Activated B cell treated with CpG ODN at 0.5 μM for 24 hours (primary cell): Measurements from ENCODE around the gene ITPA. TPM values are rescaled to one million over a fixed set of nuclear protein-coding genes. Genes with fewer than 3 reads are reported as not detected.

ENCODE experiments used
- ATAC-seq: fragments of 200-7000 bp; cut with Tn5 transposase; one replicate; pipeline ENCODE4 v1.10.0; 2021; ENCODE audit warnings: low read depth, mild to moderate bottlenecking, moderate library complexity
- CTCF ChIA-PET: fragments of 350-600 bp; sonication (Branson Sonifier 250); formaldehyde crosslinking; loops from one replicate; lab custom pipeline; 2021; ENCODE audit warnings: antibody characterized with exemption; lab: Charles Lee
- POLR2A ChIA-PET: fragments of 350-600 bp; sonication (Branson Sonifier 250); formaldehyde crosslinking; loops from one replicate; lab custom pipeline; 2021; ENCODE audit warnings: antibody characterized with exemption; lab: Charles Lee
- DNase-seq: peaks from one replicate; pipeline ENCODE4 v3.0.0; 2022
- H3K27ac Mint-ChIP-seq: one replicate; pipeline ENCODE4 v1.8.0; 2020; ENCODE audit warnings: mixed read lengths
- H3K27me3 Mint-ChIP-seq: one replicate; pipeline ENCODE4 v1.8.0; 2021; ENCODE audit warnings: mixed read lengths
- H3K36me3 Mint-ChIP-seq: one replicate; pipeline ENCODE4 v1.8.0; 2021; ENCODE audit warnings: low read depth, mixed read lengths
- H3K4me1 Mint-ChIP-seq: one replicate; pipeline ENCODE4 v1.8.0; 2021; ENCODE audit warnings: mixed read lengths
- H3K4me3 Mint-ChIP-seq: one replicate; pipeline ENCODE4 v1.8.0; 2020; ENCODE audit warnings: mild to moderate bottlenecking, mixed read lengths
- H3K9me3 Mint-ChIP-seq: one replicate; pipeline ENCODE4 v1.8.0; 2020; ENCODE audit warnings: mixed read lengths
- CTCF ChIP-seq: fragments of 200-600 bp; IDR thresholded peaks from one replicate; pipeline ENCODE4 v1.8.0; 2022; ENCODE audit warnings: antibody characterized with exemption, mild to moderate bottlenecking
- intact Hi-C: fragments of 100-400 bp; cut with micrococcal nuclease; formaldehyde crosslinking; loops from one replicate; pipeline ENCODE4 v1.15.1; 2024
- total RNA-seq: library from RNA; stranded (reverse); gene quantifications from 2 replicates; pipeline ENCODE4 v1.2.3, GENCODE V29; 2022

Gene ITPA
- total RNA-seq, 1 donor from 2014 or later: 84.8 TPM

DNA sequence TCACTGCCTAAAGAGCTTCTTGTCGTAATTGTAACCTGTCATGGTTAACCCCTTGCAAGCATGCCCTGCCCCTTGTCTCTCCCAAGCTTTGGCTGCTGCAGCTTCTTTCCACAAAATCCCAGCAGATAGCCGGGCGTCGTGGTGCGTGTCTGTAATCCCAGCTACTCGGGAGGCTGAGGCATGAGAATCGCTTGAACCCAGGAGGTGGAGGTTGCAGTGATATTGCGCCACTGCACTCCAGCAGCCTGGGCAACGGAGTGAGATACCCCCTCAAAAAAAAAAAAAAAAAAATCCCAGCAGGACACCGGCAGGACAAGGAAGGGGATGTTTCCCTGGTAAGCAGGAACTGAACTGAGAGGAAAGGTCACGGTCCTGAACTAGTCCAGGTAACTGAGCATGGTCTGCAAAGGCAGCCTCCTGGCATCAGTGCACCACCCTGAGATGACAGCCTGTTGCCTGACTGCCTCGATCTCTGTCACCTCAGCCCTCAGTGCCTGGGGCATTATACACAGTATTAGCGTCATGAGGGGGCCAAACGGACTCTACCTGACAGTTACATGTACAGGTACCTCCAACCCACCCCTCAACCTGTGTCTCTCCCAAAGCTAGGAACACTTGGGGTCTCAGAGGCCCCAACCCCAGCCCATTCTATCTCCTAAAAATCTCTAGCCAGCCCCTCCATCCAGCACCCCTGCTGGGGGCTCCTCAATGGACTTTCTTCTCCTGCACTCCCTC, 37.7 kb upstream of the ITPA start:
- CTCF ChIA-PET: no interaction called here
- H3K4me3 Mint-ChIP-seq: peak overlapping the region; percentile 82

GRCh38 chr20:3172126-3172932, 37.0 kb upstream of the ITPA start:
- POLR2A ChIA-PET: interaction anchor here (0.7 kb wide), 3 partner anchors 13 to 1372 kb away, joined by 3 to 6 read pairs (median 4); no protein-coding TSS in a partner anchor
- no peak overlapping the region for H3K27ac Mint-ChIP-seq
- peak overlapping the region; percentile 82 for H3K4me3 Mint-ChIP-seq
- DNase-seq: no peak
- CTCF ChIA-PET: no interaction called here
- peaks cover 2% of the 10 kb centered on the region for H3K36me3 Mint-ChIP-seq
- H3K4me1 Mint-ChIP-seq: peaks cover 21% of the 10 kb centered on the region
- H3K9me3 Mint-ChIP-seq: no peaks in the 10 kb centered on the region
- intact Hi-C loops: loop anchor here (2.0 to 10.0 kb wide), 2 partner anchors 32 to 232 kb away; partner anchors contain the start of genes DDRGK1 and DNAAF9
- no peak for ATAC-seq
- peaks cover 38% of the 10 kb centered on the region for H3K27me3 Mint-ChIP-seq
- TF ChIP-seq CTCF: no peak

More for the DNA sequence above, 37.7 kb upstream of the ITPA start:
- Mint-ChIP-seq H3K27me3 (peaks cover 41% of the 10 kb centered on the region), H3K9me3 (no peaks in the 10 kb centered on the region), H3K27ac (no peak overlapping the region), H3K4me1 (peaks cover 21% of the 10 kb centered on the region), H3K36me3 (peaks cover 2% of the 10 kb centered on the region)
- intact Hi-C loops: loop anchor here (2.0 to 10.0 kb wide), 2 partner anchors 33 to 233 kb away; partner anchors contain the start of genes DDRGK1 and DNAAF9
- no peak for DNase-seq
- POLR2A ChIA-PET: interaction anchor here (0.7 kb wide), 2 partner anchors 12 kb away, joined by 3 to 4 read pairs; no protein-coding TSS in a partner anchor
- no peak for ATAC-seq
- no peak for TF ChIP-seq CTCF

- DNase-seq (peak; percentile 73), ATAC-seq (peak; percentile 93)
- Mint-ChIP-seq H3K4me3 (peak within 1 kb of the TSS; percentile 82), H3K27me3 (peaks cover 35% of the 10 kb centered on the region), H3K9me3 (no peaks in the 10 kb centered on the region), H3K27ac (no peak within 1 kb of the TSS), H3K36me3 (peaks cover 2% of the 10 kb centered on the region), H3K4me1 (peaks cover 21% of the 10 kb centered on the region)
- intact Hi-C loops: loop anchor here (1.0 to 10.0 kb wide), 4 partner anchors 14 to 300 kb away; partner anchors contain the start of genes DDRGK1, DNAAF9, FASTKD5 and PTPRA
- POLR2A ChIA-PET: interaction anchor here (0.7 kb wide), 2 partner anchors 1048 to 1373 kb away, joined by 4 to 6 read pairs; no protein-coding TSS in a partner anchor
- no peak for TF ChIP-seq CTCF
- CTCF ChIA-PET: no interaction called here
Measured at GRCh38 chr20:3172933-3173609, 36.2 kb upstream of the ITPA start, which contains the start of gene LZTS3. LZTS3 (minus strand) TSS chr20:3173549; CDS start chr20:3167163, 6,386 bp downstream.

GRCh38 chr20:3173610-3174441, 35.5 kb upstream of the ITPA start:
- ChIA-PET CTCF (no interaction called here), POLR2A (no interaction called here)
- ATAC-seq: peak; percentile 32
- Mint-ChIP-seq H3K27me3 (peaks cover 30% of the 10 kb centered on the region), H3K4me3 (peak overlapping the region; percentile 82), H3K4me1 (peaks cover 16% of the 10 kb centered on the region), H3K27ac (no peak overlapping the region), H3K9me3 (no peaks in the 10 kb centered on the region), H3K36me3 (peaks cover 2% of the 10 kb centered on the region)
- intact Hi-C loops: loop anchor here (1.0 to 10.0 kb wide), 4 partner anchors 15 to 301 kb away; partner anchors contain the start of genes DDRGK1, DNAAF9, FASTKD5 and PTPRA
- TF ChIP-seq CTCF: no peak
- peak; percentile 93 for DNase-seq
